Esophagus mucosa (tissue), 1 donor: ENCODE results near the gene KLHL5. TPM values are rescaled to one million over a fixed set of nuclear protein-coding genes. Genes with fewer than 3 reads are reported as not detected.

Source experiments
- ATAC-seq: fragments of 200-7000 bp; cut with Tn5 transposase; one replicate; pipeline ENCODE4 v1.9.1; 2020
- total RNA-seq: library from RNA; stranded (reverse); gene quantifications from one replicate; pipeline ENCODE4 v1.2.4, GENCODE V29; 2023
- donor health status: DM: yes; HTN: yes; CAD: no.

Gene KLHL5
- total RNA-seq, 1 donor from 2014 or later: 9.0 TPM

GRCh38 chr4:39044364-39044955, 17.6 kb upstream of the KLHL5 start:
- ATAC-seq: peak; percentile 83

DNA sequence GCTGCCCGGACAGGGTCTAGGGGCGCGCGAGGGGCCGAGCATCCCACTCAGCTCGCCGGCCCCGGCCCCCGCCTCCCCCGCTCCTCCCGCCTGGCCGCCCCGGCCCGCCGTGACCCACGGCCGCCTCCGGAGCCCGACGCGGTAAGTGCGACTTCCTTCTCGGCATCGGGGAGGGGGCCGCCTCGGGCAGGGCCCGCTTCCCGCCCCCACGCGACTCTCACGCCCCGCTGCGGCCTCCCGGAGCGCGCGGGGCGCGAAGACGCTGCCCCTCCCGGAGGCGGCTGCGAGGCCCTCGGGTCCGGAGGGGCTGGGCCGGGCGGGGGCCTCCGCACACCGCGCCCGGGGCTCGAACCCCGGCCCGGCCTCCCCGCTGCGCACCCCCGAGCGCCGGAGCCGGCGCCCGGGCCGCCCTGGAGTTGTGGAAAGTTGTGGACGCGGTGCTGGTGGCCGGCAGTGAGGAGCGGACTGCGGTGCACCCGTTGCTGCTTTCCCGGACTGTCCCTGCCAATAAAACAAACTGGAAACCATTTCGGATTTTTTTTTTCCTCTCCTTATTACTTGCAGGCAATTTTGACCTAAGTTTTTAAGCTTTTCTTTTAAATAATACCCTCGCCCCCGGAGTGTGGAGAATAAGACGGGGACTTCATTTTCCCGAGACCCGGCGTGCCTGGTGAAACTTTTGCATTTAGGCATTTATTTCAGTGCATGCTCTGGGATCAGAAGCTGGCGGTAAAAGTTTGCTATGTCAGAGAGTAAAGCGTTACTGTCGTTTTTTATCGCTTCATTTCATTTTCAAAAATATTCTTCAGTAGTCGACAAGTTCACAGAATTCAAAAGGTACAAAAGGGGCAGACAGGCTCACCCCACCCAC, 16.8 kb upstream of the KLHL5 start:
- ATAC-seq: peak; percentile 33

- no peak for ATAC-seq
Measured at GRCh38 chr4:39045827-39046221, 16.2 kb upstream of the KLHL5 start.

GRCh38 chr4:39046249-39046648, 15.8 kb upstream of the KLHL5 start:
- peak; percentile 49 for ATAC-seq

- no peak for ATAC-seq
Measured at GRCh38 chr4:39047681-39048080, 14.4 kb upstream of the KLHL5 start.

DNA sequence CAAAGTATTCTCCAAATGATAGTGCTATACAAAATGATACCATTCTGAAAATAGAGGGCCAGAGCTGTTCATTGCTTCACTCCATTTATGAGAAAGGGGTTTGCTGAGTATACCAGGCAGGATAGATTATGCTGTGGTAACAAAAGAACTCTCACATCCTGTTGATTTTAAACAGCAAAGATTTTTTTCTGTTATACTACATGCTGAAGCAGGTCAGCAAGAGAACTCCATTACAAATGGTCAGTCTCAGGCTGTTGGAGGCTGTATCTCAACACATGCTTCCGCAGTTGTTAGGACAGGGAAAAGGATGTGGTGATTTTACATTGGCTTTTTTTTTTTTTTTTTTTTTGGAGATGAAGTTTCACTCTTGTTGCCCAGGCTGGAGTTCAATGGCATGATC, 13.7 kb upstream of the KLHL5 start:
- ATAC-seq: no peak

DNA sequence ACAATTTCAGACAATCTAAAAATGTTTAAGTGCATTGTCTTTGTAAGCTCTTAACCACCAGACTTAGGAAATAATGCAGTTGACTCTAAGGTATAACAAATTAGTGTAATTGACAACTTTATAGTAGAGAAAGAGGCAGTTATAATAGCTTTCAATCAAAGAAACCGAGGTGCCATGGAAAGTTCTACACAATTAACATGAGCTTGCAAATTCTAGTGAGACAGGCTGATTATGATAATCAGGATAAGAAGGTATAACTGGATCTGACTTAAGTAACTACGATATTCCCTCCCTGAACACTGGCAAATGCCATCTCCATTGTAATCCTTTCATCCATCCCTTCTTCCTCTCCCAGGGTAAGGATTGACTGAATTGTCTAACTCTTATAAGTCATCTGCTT, 11.4 kb upstream of the KLHL5 start:
- no peak for ATAC-seq

- peak; percentile 33 for ATAC-seq
Measured at GRCh38 chr4:39051492-39051891, 10.5 kb upstream of the KLHL5 start.

DNA sequence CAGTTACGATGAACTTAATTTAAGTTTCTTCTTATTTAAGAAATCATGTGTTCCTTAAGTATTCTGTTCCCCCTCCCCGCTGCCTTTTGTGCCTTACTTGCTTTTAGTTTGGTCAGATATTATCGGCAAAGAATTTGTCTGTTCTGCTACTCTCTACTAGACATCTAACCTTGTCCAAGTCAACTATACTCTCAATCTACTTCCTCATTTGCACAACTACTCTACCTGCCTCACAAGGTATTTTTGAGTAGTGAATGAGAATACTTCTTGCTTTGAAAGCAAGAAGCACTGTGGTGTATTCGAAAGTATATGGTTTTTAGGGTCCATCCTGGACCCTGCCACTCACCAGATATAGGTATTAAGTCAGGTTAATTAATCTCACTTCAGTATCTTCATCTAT, 8.0 kb upstream of the KLHL5 start:
- ATAC-seq: no peak

GRCh38 chr4:39054497-39054896, 7.5 kb upstream of the KLHL5 start:
- no peak for ATAC-seq

DNA sequence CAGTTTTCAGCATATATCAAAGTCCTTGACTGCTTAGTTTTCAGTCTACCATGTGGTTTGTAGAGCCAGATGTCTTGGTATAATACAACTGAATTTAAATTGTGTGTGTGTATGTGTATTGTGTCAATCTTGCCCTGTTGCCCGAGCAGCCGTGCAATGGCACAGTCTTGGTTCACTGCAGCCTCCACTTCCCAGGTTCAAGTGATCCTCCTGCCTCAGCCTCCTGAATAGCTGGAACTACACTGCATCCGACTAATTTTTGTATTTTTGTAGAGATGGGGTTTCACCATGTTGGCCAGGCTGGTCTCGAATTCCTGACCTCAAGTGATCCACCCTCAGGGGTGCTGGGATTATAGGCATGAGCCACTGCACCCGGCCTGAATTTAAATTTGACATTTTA, 6.0 kb upstream of the KLHL5 start:
- no peak for ATAC-seq

DNA sequence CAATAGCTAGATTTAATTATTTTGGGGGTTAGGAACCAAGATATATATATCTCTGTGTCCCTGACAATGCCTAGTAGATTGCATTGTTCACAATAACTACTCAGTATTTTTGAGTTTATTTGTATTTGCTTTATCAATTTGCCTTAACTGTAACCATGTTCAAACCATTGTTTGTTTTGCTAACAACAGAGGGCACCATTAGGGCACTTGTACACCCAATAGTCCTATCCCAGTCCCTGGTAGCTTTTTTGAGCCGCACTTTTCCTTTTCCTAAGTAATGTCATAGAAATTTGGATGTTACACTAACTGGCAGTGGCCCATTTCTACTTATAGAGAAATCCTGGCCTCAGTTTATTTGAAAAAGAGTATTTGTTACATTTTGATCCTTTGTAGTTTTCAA, 575 bp upstream of the KLHL5 start:
- ATAC-seq: no peak

- ATAC-seq: no peak
Measured at GRCh38 chr4:39062770-39063097, 702 bp downstream of the KLHL5 start.

DNA sequence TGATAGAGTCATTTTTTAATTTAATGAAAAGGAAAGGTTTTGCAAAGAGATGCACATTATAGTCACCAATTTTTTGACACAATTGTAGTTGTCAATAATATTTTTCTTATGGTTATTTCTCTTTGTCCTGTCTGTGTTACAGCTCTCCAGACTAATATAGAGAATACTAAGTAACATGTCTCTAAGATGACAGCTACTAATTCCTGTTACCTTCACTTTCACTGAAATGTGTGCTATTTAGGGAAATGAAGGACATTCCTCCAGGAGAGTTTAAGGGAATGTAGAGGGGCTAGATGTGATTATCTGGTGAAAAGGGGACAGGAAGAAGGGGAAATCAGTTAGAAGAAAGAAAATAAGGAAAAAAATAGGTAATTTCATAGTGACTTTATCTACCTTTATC, 1.4 kb downstream of the KLHL5 start:
- no peak for ATAC-seq

GRCh38 chr4:39066371-39066770, 4.3 kb downstream of the KLHL5 start:
- no peak for ATAC-seq

DNA sequence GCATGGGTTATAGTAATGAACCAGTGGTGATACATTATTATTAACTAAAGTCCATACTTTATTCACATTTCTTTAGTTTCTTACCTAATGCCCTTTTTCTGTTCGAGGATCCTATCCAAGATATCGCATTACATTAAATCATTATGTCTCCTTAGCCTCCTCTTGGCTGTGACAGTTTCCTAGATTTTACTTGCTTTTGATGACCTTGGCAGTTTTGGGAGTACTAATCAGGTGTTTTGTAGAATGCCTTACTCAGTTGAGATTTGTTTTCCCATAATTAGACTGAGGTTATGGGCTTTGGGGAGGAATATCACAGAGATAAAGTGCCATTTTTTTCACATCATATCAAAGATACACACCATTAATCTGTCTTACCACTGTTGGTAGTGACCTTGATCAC, 5.0 kb downstream of the KLHL5 start:
- no peak for ATAC-seq

DNA sequence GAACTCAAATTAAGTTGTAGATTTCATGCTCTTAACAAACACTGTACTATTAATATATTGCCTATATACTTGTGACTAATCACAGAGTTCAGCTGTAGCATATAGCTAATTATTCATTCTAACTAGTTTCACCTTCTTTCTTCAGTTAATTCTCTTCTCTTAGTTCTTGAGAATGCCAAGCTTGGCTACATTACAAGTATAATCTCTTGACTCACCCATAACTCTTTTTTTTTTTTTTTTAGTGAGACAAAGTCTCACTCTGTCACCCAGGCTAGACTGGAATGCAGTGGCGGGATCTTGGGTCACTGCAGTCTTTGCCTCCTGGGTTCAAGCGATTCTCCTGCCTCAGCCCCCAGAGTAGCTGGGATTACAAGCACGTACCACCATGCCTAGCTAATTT, 5.4 kb downstream of the KLHL5 start:
- ATAC-seq: no peak

GRCh38 chr4:39068907-39069306, 6.9 kb downstream of the KLHL5 start:
- no peak for ATAC-seq

GRCh38 chr4:39078829-39079228, 16.8 kb downstream of the KLHL5 start:
- no peak for ATAC-seq

DNA sequence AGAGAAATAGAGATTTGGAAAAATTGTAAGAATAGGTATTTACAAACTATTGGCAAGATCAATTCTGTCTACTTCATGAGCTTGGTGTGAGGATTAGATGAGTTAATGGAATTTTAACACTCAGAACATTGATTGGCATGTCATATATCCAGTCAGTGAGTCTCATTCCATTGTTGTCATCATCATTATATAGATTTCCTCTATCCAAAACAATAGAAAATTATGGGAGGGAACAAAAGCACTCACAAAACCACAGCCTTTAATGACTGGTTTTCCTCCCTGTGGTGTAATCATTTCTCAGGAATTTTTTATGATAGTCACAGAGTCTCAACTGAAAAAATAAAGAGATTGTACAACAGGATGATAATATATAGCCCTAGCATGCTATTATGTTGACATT, 21.1 kb downstream of the KLHL5 start:
- no peak for ATAC-seq

- ATAC-seq: no peak
Measured at GRCh38 chr4:39085891-39086290, 23.9 kb downstream of the KLHL5 start.

GRCh38 chr4:39096847-39097246, 34.8 kb downstream of the KLHL5 start:
- no peak for ATAC-seq

- no peak for ATAC-seq
Measured at GRCh38 chr4:39097290-39097689, 35.3 kb downstream of the KLHL5 start.

- ATAC-seq: no peak
Measured at GRCh38 chr4:39102297-39102696, 40.3 kb downstream of the KLHL5 start.

DNA sequence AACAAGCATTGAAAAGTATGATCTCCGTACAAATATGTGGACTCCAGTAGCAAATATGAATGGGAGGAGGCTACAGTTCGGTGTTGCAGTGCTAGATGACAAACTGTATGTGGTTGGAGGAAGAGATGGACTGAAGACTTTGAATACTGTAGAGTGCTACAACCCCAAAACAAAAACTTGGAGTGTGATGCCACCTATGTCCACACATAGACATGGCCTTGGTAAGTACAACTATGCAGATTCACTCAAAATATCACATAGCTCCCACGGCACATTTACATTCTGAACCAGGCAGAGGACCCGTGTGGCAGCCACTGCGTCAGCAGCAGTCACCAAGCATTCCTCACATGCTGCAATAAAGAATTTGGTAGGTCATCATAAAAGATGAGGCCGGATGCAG, 41.3 kb downstream of the KLHL5 start:
- ATAC-seq: no peak
